K562 (cell line): ENCODE results near the gene LTBP2. TPM values are rescaled to one million over a fixed set of nuclear protein-coding genes. Genes with fewer than 3 reads are reported as not detected.

Experiments used
- polyA plus RNA-seq, 8 experiments: library from polyadenylated mRNA; depleted of rRNA in 4 of 8; stranded (reverse) in 5 of 8; unstranded in 3 of 8; fragments of >200 nt; fragmentation: Nextera tagmentation in 2 of 8; fragmentation: Illumina TruSeq in 1 of 8; extraction: Ambion mirVana in 2 of 8; extraction: Trizol in 1 of 8; gene quantifications; 2 replicates each; pipeline versions ENCODE4 v1.2.1 to v1.2.3, GENCODE V29; 2011 to 2014; ENCODE audit warnings: inconsistent platforms in 1 of 8, missing spikeins in 1 of 8
- total RNA-seq, 7 experiments: library from RNA; depleted of rRNA in 6 of 7; stranded (reverse); fragments of >200 nt in 6 of 7; fragmentation: Illumina TruSeq in 2 of 7; extraction: Trizol in 2 of 7; gene quantifications; 2 replicates each; pipeline versions ENCODE4 v1.2.1 to v1.2.3, GENCODE V29; 2011 to 2021; ENCODE audit warnings: low replicate concordance in 1 of 7
- TF ChIP-seq, protein P1 (sequence below): fragments of 450-650 bp; IDR thresholded peaks from 2 replicates; pipeline ENCODE4 v1.6.1; 2016; ENCODE audit warnings: mild to moderate bottlenecking, moderate library complexity

LTBP2 gene
- total and polyA plus RNA-seq, 9 of the 15 experiments (the other 6 are each of a cell fraction or from before 2014, with no cell fraction given), result under 0.01 to 0.18 (median 0.03) TPM; not detected in 3

DNA sequence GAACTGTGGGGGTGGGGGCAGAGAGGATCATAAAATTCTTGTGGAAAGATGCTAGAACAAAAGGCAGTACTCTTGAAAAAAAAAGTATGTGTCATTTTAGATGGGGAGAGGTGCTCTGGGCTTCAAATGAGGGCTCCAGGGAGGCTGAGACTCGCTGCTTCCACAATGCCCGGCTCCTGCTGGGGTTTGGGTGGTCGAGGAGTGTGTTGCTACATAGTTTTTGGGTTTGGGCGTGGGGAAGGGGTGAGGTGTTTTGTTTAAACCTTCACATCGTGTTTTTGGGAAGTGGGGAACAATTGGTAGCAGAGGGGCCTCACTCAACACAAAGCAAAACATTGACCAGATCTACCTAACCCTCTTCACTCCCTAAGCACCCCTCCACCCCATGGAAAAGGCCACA is 110.3 kb downstream of the LTBP2 start (continued):
- TF ChIP-seq, protein P1, sequence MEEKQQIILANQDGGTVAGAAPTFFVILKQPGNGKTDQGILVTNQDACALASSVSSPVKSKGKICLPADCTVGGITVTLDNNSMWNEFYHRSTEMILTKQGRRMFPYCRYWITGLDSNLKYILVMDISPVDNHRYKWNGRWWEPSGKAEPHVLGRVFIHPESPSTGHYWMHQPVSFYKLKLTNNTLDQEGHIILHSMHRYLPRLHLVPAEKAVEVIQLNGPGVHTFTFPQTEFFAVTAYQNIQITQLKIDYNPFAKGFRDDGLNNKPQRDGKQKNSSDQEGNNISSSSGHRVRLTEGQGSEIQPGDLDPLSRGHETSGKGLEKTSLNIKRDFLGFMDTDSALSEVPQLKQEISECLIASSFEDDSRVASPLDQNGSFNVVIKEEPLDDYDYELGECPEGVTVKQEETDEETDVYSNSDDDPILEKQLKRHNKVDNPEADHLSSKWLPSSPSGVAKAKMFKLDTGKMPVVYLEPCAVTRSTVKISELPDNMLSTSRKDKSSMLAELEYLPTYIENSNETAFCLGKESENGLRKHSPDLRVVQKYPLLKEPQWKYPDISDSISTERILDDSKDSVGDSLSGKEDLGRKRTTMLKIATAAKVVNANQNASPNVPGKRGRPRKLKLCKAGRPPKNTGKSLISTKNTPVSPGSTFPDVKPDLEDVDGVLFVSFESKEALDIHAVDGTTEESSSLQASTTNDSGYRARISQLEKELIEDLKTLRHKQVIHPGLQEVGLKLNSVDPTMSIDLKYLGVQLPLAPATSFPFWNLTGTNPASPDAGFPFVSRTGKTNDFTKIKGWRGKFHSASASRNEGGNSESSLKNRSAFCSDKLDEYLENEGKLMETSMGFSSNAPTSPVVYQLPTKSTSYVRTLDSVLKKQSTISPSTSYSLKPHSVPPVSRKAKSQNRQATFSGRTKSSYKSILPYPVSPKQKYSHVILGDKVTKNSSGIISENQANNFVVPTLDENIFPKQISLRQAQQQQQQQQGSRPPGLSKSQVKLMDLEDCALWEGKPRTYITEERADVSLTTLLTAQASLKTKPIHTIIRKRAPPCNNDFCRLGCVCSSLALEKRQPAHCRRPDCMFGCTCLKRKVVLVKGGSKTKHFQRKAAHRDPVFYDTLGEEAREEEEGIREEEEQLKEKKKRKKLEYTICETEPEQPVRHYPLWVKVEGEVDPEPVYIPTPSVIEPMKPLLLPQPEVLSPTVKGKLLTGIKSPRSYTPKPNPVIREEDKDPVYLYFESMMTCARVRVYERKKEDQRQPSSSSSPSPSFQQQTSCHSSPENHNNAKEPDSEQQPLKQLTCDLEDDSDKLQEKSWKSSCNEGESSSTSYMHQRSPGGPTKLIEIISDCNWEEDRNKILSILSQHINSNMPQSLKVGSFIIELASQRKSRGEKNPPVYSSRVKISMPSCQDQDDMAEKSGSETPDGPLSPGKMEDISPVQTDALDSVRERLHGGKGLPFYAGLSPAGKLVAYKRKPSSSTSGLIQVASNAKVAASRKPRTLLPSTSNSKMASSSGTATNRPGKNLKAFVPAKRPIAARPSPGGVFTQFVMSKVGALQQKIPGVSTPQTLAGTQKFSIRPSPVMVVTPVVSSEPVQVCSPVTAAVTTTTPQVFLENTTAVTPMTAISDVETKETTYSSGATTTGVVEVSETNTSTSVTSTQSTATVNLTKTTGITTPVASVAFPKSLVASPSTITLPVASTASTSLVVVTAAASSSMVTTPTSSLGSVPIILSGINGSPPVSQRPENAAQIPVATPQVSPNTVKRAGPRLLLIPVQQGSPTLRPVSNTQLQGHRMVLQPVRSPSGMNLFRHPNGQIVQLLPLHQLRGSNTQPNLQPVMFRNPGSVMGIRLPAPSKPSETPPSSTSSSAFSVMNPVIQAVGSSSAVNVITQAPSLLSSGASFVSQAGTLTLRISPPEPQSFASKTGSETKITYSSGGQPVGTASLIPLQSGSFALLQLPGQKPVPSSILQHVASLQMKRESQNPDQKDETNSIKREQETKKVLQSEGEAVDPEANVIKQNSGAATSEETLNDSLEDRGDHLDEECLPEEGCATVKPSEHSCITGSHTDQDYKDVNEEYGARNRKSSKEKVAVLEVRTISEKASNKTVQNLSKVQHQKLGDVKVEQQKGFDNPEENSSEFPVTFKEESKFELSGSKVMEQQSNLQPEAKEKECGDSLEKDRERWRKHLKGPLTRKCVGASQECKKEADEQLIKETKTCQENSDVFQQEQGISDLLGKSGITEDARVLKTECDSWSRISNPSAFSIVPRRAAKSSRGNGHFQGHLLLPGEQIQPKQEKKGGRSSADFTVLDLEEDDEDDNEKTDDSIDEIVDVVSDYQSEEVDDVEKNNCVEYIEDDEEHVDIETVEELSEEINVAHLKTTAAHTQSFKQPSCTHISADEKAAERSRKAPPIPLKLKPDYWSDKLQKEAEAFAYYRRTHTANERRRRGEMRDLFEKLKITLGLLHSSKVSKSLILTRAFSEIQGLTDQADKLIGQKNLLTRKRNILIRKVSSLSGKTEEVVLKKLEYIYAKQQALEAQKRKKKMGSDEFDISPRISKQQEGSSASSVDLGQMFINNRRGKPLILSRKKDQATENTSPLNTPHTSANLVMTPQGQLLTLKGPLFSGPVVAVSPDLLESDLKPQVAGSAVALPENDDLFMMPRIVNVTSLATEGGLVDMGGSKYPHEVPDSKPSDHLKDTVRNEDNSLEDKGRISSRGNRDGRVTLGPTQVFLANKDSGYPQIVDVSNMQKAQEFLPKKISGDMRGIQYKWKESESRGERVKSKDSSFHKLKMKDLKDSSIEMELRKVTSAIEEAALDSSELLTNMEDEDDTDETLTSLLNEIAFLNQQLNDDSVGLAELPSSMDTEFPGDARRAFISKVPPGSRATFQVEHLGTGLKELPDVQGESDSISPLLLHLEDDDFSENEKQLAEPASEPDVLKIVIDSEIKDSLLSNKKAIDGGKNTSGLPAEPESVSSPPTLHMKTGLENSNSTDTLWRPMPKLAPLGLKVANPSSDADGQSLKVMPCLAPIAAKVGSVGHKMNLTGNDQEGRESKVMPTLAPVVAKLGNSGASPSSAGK, result no peak
- TF ChIP-seq, all 486 proteins: peak for 0
